Lung (tissue), 12 donors: ENCODE results near the gene EDC3. TPM values are rescaled to one million over a fixed set of nuclear protein-coding genes. Genes with fewer than 3 reads are reported as not detected.

Experiments used
- ATAC-seq: fragments of 200-7000 bp; cut with Tn5 transposase; one replicate; pipeline ENCODE4 v1.9.1; 2020; ENCODE audit warnings: moderate number of reproducible peaks; ENCODE audit not compliant: insufficient read depth, low FRiP score
- DNase-seq, 3 donors: peaks; one replicate each; pipeline ENCODE4 v3.0.0-alpha.2; 2013 to 2017
- H3K27ac ChIP-seq, 2 donors: one replicate each; pipeline ENCODE4 v1.5.1; 2013; ENCODE audit warnings: mild to moderate bottlenecking in 2 of 2, moderate library complexity in 2 of 2, control low read depth in 1 of 2, inconsistent platforms in 1 of 2, low read depth in 1 of 2, low read length in 1 of 2
- H3K27me3 ChIP-seq, 3 donors: one replicate each; pipeline ENCODE4 v1.5.1; 2013; ENCODE audit warnings: low read length in 2 of 3; ENCODE audit not compliant: control insufficient read depth in 3 of 3, insufficient read depth in 3 of 3
- H3K36me3 ChIP-seq, 4 donors: one replicate each; pipeline ENCODE4 v1.5.1; 2013; ENCODE audit warnings: low read length in 4 of 4, mild to moderate bottlenecking in 1 of 4, moderate library complexity in 1 of 4; ENCODE audit not compliant: control insufficient read depth in 4 of 4, insufficient read depth in 4 of 4
- H3K4me1 ChIP-seq, 5 donors: one replicate each; pipeline ENCODE4 v1.5.1; 2013; ENCODE audit warnings: low read length in 5 of 5, mild to moderate bottlenecking in 2 of 5, moderate library complexity in 1 of 5; ENCODE audit not compliant: control insufficient read depth in 5 of 5, insufficient read depth in 5 of 5
- H3K4me3 ChIP-seq: one replicate; pipeline ENCODE4 v1.5.1; 2013; ENCODE audit warnings: mild to moderate bottlenecking, control low read depth, moderate library complexity
- H3K9ac ChIP-seq, 2 donors: one replicate each; pipeline ENCODE4 v1.5.1; 2013; ENCODE audit warnings: low read length in 2 of 2, control low read depth in 1 of 2; ENCODE audit not compliant: insufficient read depth in 1 of 2
- H3K9me3 ChIP-seq, 4 donors: one replicate each; pipeline ENCODE4 v1.5.1; 2013; ENCODE audit warnings: low read length in 3 of 4, mild to moderate bottlenecking in 1 of 4, moderate library complexity in 1 of 4; ENCODE audit not compliant: control insufficient read depth in 4 of 4, insufficient read depth in 3 of 4
- WGBS, 2 donors: extraction: QIAGEN DNeasy Blood & Tissue Kit; methylation state at CpG; one replicate each; pipeline ENCODE4 v1.1.7; 2013; 5-methylcytosine and 5-hydroxymethylcytosine counted together
- polyA plus RNA-seq, 2 donors: library from polyadenylated mRNA; stranded (reverse); fragments of 200-250 nt; gene quantifications; one replicate each; pipeline ENCODE4 v1.2.1, GENCODE V29; 2013
- total RNA-seq, 2 donors: library from RNA; depleted of rRNA in 1 of 2; stranded (reverse); fragments of >200 nt in 1 of 2; gene quantifications; one replicate each; pipeline ENCODE4 v1.2.1, GENCODE V29; 2014 to 2021
- TF ChIP-seq, protein P1 (sequence below): IDR thresholded peaks from 2 replicates; pipeline ENCODE4 v1.5.1; 2012; ENCODE audit warnings: mild to moderate bottlenecking; ENCODE audit errors: control extremely low read depth, extremely low read depth
- donor health status: control.
- donor health status: control.
- donor health status: Bipolar disorder and iron deficiency.
- donor health status: healthy.
- donor health status: DM: yes; HTN: yes; CAD: no.

The EDC3 gene
- total and polyA plus RNA-seq, 4 donors = 15.3 to 31.9 (median 22.0) TPM

DNA sequence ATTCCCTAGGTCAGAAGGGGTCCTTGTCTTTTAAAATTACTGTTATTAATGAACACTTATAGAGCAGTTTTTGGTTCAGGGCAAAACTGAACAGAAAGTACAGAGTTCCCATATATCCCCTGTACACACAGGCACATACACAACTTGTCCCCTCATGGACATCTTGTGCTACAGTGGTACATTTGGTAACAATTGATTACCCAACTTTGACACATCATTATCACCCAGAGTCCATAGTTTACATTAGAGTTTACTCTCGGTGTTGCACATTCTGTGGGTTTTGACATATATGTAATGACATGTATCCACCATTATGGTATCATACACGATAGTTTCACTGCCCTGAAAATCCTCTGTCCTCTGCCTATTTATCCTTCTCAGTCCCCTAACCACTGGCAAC, 984 bp upstream of the EDC3 start:
- peaks cover 5 to 19% (median 10%) of the 10 kb centered on the region in 5 donors for H3K4me1 ChIP-seq
- H3K4me3 ChIP-seq = no peak overlapping the region
- TF ChIP-seq, protein P1, sequence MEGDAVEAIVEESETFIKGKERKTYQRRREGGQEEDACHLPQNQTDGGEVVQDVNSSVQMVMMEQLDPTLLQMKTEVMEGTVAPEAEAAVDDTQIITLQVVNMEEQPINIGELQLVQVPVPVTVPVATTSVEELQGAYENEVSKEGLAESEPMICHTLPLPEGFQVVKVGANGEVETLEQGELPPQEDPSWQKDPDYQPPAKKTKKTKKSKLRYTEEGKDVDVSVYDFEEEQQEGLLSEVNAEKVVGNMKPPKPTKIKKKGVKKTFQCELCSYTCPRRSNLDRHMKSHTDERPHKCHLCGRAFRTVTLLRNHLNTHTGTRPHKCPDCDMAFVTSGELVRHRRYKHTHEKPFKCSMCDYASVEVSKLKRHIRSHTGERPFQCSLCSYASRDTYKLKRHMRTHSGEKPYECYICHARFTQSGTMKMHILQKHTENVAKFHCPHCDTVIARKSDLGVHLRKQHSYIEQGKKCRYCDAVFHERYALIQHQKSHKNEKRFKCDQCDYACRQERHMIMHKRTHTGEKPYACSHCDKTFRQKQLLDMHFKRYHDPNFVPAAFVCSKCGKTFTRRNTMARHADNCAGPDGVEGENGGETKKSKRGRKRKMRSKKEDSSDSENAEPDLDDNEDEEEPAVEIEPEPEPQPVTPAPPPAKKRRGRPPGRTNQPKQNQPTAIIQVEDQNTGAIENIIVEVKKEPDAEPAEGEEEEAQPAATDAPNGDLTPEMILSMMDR = no peak
- DNase-seq = no peak
- no peaks in the 10 kb centered on the region for H3K9me3 ChIP-seq
- H3K27me3 ChIP-seq = no peaks in the 10 kb centered on the region
- no peak overlapping the region for H3K27ac ChIP-seq
- no peaks in the 10 kb centered on the region for H3K36me3 ChIP-seq
- ATAC-seq = no peak
- H3K9ac ChIP-seq = no peak overlapping the region
- WGBS, 2 donors = 54 to 76% methylated on average over 2 of the region's 2 CpGs

DNA sequence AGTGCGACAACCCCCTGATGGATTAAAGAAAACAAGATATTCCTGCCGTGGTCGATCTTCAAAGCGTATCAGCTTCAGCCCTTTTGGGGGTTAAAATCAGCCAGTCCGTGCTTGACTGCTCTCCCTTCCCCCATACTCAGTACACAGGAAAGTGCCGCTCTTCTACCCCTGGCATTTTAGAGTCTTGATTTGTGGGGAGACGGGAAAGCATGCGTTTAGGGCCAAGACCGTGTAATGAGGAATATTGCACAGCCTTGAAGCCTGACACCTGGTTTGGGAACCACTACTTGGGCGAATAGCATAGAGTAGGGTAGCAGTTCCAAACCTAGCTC, 540 bp upstream of the EDC3 start:
- Histone ChIP-seq H3K27ac (peak overlapping the region in 1 of 2 donors; percentile 73), H3K4me1 (peaks cover 5 to 19% (median 10%) of the 10 kb centered on the region in 5 donors), H3K36me3 (no peaks in the 10 kb centered on the region), H3K9me3 (no peaks in the 10 kb centered on the region), H3K27me3 (no peaks in the 10 kb centered on the region), H3K9ac (peak overlapping the region; percentile 56 to 94), H3K4me3 (peak overlapping the region; percentile 93)
- DNase-seq (no peak), ATAC-seq (no peak)
- 2 to 7% methylated on average over 10 of the region's 10 CpGs for WGBS, 2 donors
- TF ChIP-seq, protein P1 = no peak

DNA sequence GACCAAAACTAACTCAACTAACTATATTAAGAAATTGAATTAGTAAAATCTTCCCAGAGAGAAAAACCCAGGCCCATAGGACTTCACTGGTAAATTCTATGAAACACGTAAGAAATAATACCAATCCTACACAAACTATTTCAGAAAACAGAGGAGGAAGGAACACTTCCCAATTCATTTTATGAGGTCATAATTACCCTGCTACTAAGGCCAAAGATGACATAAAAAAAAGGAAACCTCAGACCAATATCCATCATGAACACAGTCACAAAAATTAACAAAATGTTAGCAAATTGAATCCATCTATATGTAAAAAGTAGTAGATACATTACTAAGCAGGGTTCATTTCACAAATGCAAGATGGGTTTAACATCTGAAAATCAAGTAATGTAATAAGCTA, 3.5 kb downstream of the EDC3 start:
- DNase-seq (no peak), ATAC-seq (no peak)
- no peak overlapping the region for H3K4me3 ChIP-seq
- 65 to 86% methylated on average over 1 of the region's 1 CpG for WGBS, 2 donors
- H3K4me1 ChIP-seq = peaks cover 5 to 19% (median 10%) of the 10 kb centered on the region in 5 donors
- peaks cover 0 to 3% (median 0%) of the 10 kb centered on the region in 4 donors for H3K9me3 ChIP-seq
- no peaks in the 10 kb centered on the region for H3K27me3 ChIP-seq
- H3K36me3 ChIP-seq = peaks cover 0 to 2% (median under 1%) of the 10 kb centered on the region in 4 donors
- TF ChIP-seq, protein P1 = no peak
- no peak overlapping the region for H3K9ac ChIP-seq
- no peak overlapping the region for H3K27ac ChIP-seq

DNA sequence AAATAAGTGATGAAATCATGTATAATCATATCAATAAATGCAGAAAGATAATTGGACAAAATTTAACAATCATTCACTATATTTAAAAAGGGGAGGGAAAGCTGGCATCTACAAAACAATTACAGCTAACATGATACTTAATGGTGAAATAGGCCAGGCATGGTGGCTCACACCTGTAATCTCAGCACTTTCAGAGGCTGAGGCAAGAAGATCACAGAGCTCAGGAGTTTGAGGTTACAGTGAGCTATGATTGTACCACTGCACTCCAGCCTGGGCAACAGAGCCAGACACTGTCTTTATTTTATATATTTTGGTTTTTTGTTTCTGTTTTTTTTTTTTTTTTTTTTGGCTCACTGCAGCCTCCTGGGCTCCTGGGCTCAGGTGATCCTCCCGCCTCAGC, 12.1 kb downstream of the EDC3 start:
- DNase-seq = no peak
- Histone ChIP-seq H3K27ac (no peak overlapping the region), H3K9ac (no peak overlapping the region), H3K27me3 (no peaks in the 10 kb centered on the region), H3K9me3 (peaks cover 0 to 3% (median 0%) of the 10 kb centered on the region in 4 donors), H3K36me3 (peaks cover 0 to 6% (median 4%) of the 10 kb centered on the region in 4 donors), H3K4me1 (no peaks in the 10 kb centered on the region), H3K4me3 (no peak overlapping the region)
- ATAC-seq = no peak
- TF ChIP-seq, protein P1 = no peak
- WGBS, 2 donors = 100% methylated on average over 1 of the region's 1 CpG
